Lung (tissue), 12 donors: Measurements from ENCODE around the gene KIF26B. TPM values are rescaled to one million over a fixed set of nuclear protein-coding genes. Genes with fewer than 3 reads are reported as not detected.

Source experiments
- ATAC-seq: fragments of 200-7000 bp; cut with Tn5 transposase; one replicate; pipeline ENCODE4 v1.9.1; 2020; ENCODE audit warnings: moderate number of reproducible peaks; ENCODE audit not compliant: insufficient read depth, low FRiP score
- DNase-seq, 3 donors: peaks; one replicate each; pipeline ENCODE4 v3.0.0-alpha.2; 2013 to 2017
- H3K27ac ChIP-seq, 2 donors: one replicate each; pipeline ENCODE4 v1.5.1; 2013; ENCODE audit warnings: mild to moderate bottlenecking in 2 of 2, moderate library complexity in 2 of 2, control low read depth in 1 of 2, inconsistent platforms in 1 of 2, low read depth in 1 of 2, low read length in 1 of 2
- H3K27me3 ChIP-seq, 3 donors: one replicate each; pipeline ENCODE4 v1.5.1; 2013; ENCODE audit warnings: low read length in 2 of 3; ENCODE audit not compliant: control insufficient read depth in 3 of 3, insufficient read depth in 3 of 3
- H3K36me3 ChIP-seq, 4 donors: one replicate each; pipeline ENCODE4 v1.5.1; 2013; ENCODE audit warnings: low read length in 4 of 4, mild to moderate bottlenecking in 1 of 4, moderate library complexity in 1 of 4; ENCODE audit not compliant: control insufficient read depth in 4 of 4, insufficient read depth in 4 of 4
- H3K4me1 ChIP-seq, 5 donors: one replicate each; pipeline ENCODE4 v1.5.1; 2013; ENCODE audit warnings: low read length in 5 of 5, mild to moderate bottlenecking in 2 of 5, moderate library complexity in 1 of 5; ENCODE audit not compliant: control insufficient read depth in 5 of 5, insufficient read depth in 5 of 5
- H3K4me3 ChIP-seq: one replicate; pipeline ENCODE4 v1.5.1; 2013; ENCODE audit warnings: mild to moderate bottlenecking, control low read depth, moderate library complexity
- H3K9ac ChIP-seq, 2 donors: one replicate each; pipeline ENCODE4 v1.5.1; 2013; ENCODE audit warnings: low read length in 2 of 2, control low read depth in 1 of 2; ENCODE audit not compliant: insufficient read depth in 1 of 2
- H3K9me3 ChIP-seq, 4 donors: one replicate each; pipeline ENCODE4 v1.5.1; 2013; ENCODE audit warnings: low read length in 3 of 4, mild to moderate bottlenecking in 1 of 4, moderate library complexity in 1 of 4; ENCODE audit not compliant: control insufficient read depth in 4 of 4, insufficient read depth in 3 of 4
- CTCF ChIP-seq: IDR thresholded peaks from 2 replicates; pipeline ENCODE4 v1.5.1; 2012; ENCODE audit warnings: mild to moderate bottlenecking; ENCODE audit errors: control extremely low read depth, extremely low read depth
- WGBS, 2 donors: extraction: QIAGEN DNeasy Blood & Tissue Kit; methylation state at CpG; one replicate each; pipeline ENCODE4 v1.1.7; 2013; 5-methylcytosine and 5-hydroxymethylcytosine counted together
- polyA plus RNA-seq, 2 donors: library from polyadenylated mRNA; stranded (reverse); fragments of 200-250 nt; gene quantifications; one replicate each; pipeline ENCODE4 v1.2.1, GENCODE V29; 2013
- total RNA-seq, 2 donors: library from RNA; depleted of rRNA in 1 of 2; stranded (reverse); fragments of >200 nt in 1 of 2; gene quantifications; one replicate each; pipeline ENCODE4 v1.2.1, GENCODE V29; 2014 to 2021
- donor health status: control.
- donor health status: control.
- donor health status: Bipolar disorder and iron deficiency.
- donor health status: healthy.
- donor health status: DM: yes; HTN: yes; CAD: no.

Gene KIF26B
- total and polyA plus RNA-seq, 4 donors, result 0.61 to 6.7 (median 2.2) TPM

DNA sequence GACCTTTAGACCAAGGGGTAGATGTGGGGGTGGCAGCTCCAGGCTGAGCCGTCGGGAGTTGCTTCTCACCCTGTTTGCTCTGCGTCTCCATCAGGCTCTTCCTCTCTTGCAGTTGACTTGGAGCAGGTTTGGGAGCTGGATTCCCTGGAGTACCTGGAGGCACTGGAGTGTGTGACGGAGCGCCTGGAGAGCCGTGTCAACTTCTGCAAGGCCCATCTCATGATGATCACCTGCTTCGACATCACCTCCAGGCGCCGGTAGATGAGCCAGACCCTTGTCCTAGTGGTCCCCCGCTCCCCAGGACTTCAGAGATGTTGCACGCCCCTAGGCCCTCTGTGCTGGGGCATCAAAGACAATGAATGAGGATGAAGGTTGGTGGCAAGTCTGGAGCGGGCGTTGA lies 547.6 kb downstream of the KIF26B start:
- WGBS, 2 donors, result 96 to 97% methylated on average over 13 of the region's 13 CpGs
- Histone ChIP-seq H3K27me3 (no peaks in the 10 kb centered on the region), H3K36me3 (peaks cover 0 to 1% (median 0%) of the 10 kb centered on the region in 4 donors), H3K27ac (no peak overlapping the region), H3K4me1 (no peaks in the 10 kb centered on the region), H3K9ac (no peak overlapping the region), H3K9me3 (no peaks in the 10 kb centered on the region), H3K4me3 (no peak overlapping the region)
- no peak for TF ChIP-seq CTCF
- DNase-seq (no peak), ATAC-seq (no peak)

DNA sequence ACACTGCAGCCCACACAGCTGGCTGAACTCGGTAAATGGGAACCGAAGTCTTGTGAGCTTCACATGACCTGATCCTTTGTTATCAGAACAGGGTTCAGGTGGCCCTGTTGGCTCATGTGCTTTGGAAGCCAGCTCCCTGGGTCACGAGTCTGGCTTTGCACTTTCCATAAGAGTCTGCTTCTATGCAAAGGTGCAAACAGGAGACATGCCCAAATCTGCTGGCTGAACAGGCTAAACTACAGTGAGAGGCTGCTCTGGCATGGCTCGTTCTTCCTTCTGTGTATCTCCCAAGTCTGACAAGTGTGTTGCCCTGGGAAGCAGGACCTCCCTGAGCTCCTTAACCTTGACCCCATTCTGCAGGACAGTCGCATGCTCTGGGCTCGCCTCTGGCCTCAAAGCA lies 549.6 kb downstream of the KIF26B start:
- no peak overlapping the region for H3K27ac ChIP-seq
- no peaks in the 10 kb centered on the region for H3K4me1 ChIP-seq
- no peak overlapping the region for H3K9ac ChIP-seq
- no peak overlapping the region for H3K4me3 ChIP-seq
- H3K27me3 ChIP-seq, result no peaks in the 10 kb centered on the region
- TF ChIP-seq CTCF, result no peak
- peaks cover 0 to 1% (median 0%) of the 10 kb centered on the region in 4 donors for H3K36me3 ChIP-seq
- DNase-seq (no peak), ATAC-seq (no peak)
- H3K9me3 ChIP-seq, result no peaks in the 10 kb centered on the region
- 89 to 91% methylated on average over 6 of the region's 6 CpGs for WGBS, 2 donors

GRCh38 chr1:245704765-245705164 lies 550.0 kb downstream of the KIF26B start:
- DNase-seq (no peak), ATAC-seq (no peak)
- no peaks in the 10 kb centered on the region for H3K4me1 ChIP-seq
- no peak for TF ChIP-seq CTCF
- H3K27ac ChIP-seq, result no peak overlapping the region
- no peak overlapping the region for H3K9ac ChIP-seq
- 77 to 86% methylated on average over 7 of the region's 7 CpGs for WGBS, 2 donors
- no peaks in the 10 kb centered on the region for H3K9me3 ChIP-seq
- no peak overlapping the region for H3K4me3 ChIP-seq
- H3K27me3 ChIP-seq, result no peaks in the 10 kb centered on the region
- H3K36me3 ChIP-seq, result peaks cover 0 to 1% (median 0%) of the 10 kb centered on the region in 4 donors

DNA sequence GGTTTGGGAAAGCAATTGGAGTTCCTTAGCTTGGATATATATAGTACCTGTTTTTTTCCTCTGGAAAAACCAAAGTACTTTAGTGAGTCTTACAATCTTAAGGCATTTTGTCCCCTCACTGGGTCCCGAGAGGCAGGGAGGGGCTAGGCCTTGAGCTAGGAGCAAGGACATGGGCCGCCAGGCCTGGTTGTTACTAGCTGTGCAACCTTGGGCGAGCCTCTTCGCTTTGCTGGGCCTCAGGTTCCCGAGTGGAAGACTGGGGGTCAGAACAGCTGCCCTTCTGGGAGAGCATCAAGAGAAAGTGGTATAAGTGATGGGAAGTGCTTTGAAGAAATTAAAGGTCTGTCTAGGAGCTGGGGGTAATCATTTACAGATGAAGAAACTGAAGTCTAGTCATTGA lies 553.2 kb downstream of the KIF26B start:
- Histone ChIP-seq H3K4me3 (no peak overlapping the region), H3K9ac (no peak overlapping the region), H3K27me3 (no peaks in the 10 kb centered on the region), H3K36me3 (peaks cover 0 to 1% (median 0%) of the 10 kb centered on the region in 4 donors), H3K27ac (no peak overlapping the region), H3K9me3 (no peaks in the 10 kb centered on the region), H3K4me1 (peaks cover 0 to 2% (median 0%) of the 10 kb centered on the region in 5 donors)
- ATAC-seq (no peak), DNase-seq (no peak)
- TF ChIP-seq CTCF, result no peak
- 92 to 93% methylated on average over 5 of the region's 5 CpGs for WGBS, 2 donors
